Measurements from ENCODE around the gene MC4R.
"Not testable (repeated sequence)": the region's sequence is repeated elsewhere in the genome, so short reads cannot be mapped to it uniquely, and the experiment has no call there.

MC4R gene

DNA sequence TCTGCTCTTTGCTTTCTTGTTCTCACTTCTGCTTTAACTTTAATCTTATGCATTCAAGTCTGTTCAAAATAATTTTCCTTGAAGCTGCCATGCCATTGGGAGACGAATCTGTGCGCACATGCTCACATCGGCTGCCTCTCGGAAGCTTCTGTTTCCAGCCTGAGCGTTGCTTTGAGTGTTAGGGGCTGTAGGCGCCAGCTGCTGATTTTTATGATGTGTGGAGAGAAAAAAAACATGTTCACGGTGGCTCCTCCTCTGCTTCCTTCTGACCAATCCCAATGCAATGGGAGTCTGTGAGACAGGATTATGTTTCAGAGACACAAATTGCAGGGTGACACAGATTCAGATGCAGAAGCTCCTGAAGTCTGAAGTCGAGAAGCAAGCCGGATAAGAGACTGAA is at the start of gene MC4R:
Gene MC4R (minus strand): TSS at position 180 of the 400 bp plus-strand sequence. CDS start 426 bp downstream, outside the sequence.
- DNase-seq (ENCODE audit: low spot score) (peak; percentile 66), FAIRE-seq (no peak)

DNA sequence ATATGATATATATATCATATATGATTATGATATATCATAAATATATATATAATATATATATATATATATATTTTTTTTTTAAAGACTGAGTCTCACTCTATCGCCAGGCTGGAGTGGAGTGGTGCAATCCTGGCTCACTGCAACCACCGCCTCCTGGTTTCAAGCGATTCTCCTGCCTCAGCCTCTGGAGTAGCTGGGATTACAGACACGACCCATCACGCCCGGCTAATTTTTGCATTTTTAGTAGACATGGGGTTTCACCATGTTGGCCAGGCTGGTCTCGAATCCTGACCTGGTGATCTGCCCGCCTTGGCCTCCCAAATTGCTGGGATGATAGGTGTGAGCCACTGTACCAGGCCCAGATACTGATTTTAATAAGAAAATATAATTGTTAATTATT is 49.7 kb upstream of the MC4R start:
- not testable (repeated sequence) for DNase-seq (ENCODE audit: low spot score); FAIRE-seq

DNA sequence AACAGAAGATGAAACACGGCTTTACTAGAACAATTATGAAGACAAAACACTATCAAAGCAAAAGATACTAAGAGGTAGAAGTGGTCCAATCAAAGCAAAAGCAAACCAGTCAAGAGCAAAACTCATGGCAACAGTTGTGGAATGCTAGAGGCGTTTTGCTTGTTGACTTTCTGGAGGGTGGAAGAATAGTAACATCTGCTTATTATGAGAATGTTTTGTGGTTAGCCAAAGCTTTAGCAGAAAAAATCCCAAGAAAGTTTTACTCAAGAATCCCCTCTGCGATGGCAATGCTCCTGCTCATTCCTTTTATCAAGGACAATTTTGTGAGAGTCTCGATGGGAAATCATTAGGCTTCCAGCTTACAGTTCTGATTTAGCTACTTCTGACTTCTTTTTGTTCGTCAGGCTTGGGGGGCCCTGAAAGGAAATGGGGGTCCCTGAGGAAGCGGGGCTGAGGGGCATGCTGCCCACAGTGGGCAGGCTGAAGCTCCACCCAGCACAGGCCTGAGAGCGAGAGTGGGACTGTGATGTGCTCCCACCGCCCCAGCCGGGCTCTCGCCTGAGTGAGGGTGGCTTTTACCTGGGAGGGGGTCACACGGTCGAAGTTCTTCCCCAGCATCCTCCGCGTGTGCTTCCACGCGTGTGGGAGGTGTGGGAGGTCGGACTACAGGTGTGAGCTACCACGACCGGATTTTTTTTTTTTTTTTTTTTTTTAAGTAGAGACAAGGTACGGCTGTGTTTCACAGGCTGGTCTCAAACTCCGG is 49.0 kb upstream of the MC4R start:
- DNase-seq (ENCODE audit: low spot score) (no peak), FAIRE-seq (no peak)

DNA sequence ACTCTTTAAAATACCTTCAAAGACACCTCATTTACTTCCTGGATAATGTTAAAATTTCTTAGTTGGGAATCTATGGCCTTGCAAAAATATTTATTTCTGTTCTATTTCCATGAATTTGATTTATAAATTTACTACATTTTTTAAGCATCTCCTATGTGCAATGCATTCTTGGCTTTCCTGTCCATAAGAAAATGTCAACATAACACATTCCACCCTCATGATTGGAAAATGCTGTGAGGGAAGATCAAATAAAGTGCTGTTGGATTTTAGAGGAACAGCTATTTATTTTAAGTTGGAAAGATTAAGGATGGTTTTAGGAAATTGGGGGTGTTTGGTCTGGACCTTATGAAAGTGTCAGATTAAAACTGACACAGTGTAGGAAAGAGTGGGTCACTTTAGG is 45.4 kb upstream of the MC4R start:
- FAIRE-seq, result no peak
- DNase-seq (ENCODE audit: low spot score), result no peak

DNA sequence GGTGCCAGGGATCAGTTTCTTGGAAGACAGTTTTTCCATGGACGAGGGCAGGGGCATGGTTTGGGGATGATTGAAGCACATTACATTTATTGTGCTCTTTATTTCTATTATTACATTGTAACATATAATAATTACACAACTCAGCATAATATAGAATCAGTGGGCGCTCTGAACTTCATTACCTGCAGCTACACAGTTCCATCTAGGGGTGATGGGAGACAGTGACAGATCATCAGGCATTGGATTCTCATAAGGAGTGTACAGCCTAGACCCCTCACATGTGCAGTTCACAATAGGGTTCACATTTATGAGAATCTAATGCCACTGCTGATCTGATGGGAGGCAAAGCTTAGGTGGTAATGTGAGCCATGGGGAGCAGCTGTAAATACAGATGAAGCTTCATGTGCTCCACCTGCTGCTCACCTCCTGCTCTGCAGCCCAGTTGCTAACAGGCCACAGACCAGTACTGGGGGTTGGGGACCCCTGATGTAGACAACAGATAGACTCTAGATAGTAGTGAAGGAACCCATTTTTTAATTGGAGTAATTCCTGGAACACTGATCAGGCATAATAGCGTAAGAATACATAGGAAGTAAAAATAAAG is 41.5 kb upstream of the MC4R start:
- FAIRE-seq, result no peak

DNA sequence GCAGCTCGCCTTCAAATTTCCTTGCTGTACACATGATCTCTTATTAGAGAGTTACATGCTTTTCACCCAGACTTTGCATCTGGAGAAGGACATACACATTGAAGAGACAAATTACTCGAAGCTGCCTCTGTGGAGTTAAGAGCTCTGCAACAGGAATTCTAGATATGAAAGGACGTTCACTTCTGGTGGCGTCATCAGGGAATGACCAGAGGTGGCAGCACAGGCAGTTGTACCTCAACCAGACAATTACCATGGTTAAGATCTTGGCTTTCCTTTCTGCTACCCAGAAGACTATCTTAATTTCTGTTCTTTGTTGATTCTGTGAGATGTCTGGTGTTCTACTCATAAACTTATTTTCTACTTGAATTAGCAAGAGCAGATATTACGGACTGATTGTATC is 39.1 kb upstream of the MC4R start:
- FAIRE-seq (no peak), DNase-seq (ENCODE audit: low spot score) (peak; percentile 7)

More for the DNA sequence above, 41.5 kb upstream of the MC4R start:
- no peak for DNase-seq (ENCODE audit: low spot score)

DNA sequence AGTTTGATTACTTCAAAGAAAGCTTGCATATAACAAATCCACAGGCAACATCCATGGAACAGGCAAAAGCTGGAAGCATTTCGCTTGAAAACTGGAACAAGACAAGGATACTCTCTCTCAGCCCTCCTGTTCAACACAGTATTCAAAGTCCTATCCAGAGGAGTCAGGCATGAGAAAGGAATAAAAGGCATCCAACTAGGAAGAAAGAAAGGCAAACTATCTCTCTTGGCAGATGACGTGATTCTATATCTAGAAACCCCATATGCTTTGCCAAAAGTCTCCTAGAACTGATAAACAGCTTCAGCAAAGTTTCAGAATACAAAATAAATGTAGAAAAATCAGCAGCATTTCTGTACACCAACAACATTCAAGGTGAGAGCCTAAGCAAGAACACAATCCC is 34.1 kb upstream of the MC4R start:
- DNase-seq (ENCODE audit: low spot score), result no peak
- no peak for FAIRE-seq

DNA sequence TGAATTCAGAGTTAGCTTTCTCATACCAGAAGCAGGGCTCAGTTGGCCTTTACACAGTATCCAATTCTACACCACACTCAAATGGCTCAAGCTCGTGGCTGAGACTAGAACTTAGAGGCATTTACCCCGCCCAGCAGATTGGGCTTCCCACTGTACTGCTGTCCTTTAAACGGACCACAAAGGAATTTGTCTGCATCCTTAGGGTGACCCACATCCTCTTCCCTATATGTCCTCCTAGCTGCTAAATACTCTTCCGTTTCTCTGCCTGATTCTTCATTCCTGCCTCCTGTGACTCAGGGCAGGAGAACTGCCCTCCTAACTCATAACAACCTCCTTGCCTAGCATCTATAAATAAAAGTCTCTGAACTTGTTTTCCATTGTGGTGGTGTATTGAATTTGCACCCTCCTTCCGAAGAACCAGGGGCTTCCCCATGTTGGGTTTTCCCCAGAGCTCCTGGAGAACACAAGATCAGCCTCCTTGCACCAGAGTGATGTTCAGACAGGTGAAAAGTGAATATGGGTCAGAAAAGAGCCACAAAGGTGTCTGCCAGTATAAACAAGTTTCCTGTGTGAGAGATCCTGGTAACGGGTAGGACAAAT is 32.0 kb upstream of the MC4R start:
- FAIRE-seq, result no peak

DNA sequence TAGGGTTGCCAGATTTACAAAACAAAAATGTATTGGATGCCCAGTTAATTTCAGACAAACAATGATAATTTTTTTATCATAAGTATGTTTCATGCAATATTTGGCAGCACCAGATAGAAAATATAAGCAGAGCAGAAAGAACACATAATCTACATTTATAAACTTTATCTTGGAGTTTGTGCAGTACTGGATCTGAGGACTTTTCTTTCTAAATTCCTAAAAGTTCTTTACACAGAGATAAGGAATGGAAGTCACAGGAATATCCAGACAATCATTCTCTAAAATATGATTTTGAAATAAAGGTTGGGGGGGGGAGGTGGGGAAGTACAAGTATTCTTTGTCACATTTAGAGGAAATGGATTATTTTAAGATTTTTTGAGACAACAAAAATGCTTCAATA is 28.8 kb upstream of the MC4R start:
- no peak for FAIRE-seq
- DNase-seq (ENCODE audit: low spot score), result no peak

More for the DNA sequence above, 32.0 kb upstream of the MC4R start:
- no peak for DNase-seq (ENCODE audit: low spot score)

DNA sequence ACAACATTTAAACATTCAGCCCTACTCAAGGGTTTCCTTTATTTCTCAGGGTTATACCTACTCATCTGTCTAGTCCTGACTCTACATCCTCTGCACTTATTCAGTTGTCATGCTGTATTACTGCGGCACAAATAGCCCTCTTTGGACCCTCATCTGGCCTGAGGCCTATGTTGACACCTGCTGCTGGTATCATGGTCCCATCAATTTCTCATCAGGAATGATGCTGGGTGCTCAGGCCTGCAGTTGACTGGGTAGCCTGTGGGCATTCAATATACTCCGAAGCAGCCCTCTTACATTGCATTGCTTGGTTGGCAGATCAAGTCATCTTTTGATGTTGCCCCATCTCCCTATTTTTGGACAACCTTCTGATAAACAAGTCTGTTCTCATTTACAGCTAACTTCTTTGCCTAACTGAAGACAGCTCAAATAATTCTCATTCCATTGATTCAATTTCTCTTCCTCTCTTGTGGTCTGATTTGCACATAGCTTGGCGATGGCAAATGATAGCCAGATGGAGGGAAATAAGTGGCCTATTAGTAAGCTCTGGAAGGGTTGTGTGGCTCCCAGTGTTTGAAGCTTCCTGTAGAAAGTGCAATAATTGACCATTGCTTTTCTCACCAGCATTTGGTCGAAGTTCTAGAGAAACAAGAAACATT is 19.1 kb upstream of the MC4R start:
- DNase-seq (ENCODE audit: low spot score), result no peak
- no peak for FAIRE-seq

DNA sequence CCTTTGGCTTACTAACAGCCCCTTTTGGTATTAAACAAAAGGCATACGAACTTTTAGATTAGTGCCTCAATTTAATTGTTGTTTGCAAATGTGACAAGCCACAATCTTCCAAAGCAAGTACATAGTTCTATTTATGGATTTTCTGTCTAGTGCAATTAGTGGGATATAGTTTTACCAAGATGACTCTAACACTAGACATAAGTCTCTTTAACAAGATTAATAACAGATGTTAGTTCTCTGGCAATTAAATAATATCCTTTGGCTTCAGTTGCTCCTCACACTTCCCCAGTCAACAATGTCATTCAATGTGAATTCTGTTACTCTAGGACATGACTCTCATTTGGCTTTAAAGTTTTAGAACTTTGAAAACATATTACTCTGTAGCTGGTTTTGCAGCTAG is 16.7 kb upstream of the MC4R start:
- no peak for FAIRE-seq
- no peak for DNase-seq (ENCODE audit: low spot score)

DNA sequence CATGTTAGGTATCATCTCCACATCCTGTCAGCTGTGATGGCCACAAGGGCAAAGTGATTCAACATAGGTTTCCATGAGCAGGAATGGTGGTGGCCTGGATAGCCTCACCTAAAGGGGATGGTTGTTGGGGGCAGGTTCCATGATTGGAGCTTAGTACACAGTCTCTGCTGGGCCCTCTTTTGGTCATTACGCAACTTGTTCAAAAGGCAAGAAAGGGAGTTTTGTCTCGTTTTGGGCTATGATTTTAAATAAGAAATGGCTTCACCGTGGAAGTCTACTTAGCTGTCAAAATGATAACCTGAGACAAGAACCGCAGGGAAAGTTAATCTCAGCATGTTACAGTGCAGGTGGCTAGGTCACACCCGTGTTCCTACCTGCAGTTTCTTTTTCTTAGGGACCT is 13.1 kb upstream of the MC4R start:
- DNase-seq (ENCODE audit: low spot score), result no peak

DNA sequence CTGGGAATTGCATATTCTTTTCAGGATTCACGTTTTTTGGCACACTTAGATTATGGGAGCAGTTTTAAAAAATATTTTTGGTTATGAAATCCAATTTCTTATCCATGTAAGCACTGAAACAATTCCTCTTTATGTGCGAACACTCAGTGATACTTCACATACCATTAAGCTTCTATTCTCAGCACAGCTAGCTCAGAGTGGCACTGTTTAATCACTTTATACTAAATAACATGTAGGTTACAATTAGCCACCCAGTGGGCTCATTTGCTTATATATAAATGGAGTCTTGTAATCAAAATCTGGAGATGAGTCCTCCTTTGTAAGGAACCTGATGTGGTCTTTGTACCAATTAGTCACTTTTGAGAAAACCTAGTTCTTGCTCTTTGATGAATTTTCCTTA is 11.3 kb upstream of the MC4R start:
- DNase-seq (ENCODE audit: low spot score), result no peak
- FAIRE-seq, result no peak

More for the DNA sequence above, 13.1 kb upstream of the MC4R start:
- FAIRE-seq, result no peak

DNA sequence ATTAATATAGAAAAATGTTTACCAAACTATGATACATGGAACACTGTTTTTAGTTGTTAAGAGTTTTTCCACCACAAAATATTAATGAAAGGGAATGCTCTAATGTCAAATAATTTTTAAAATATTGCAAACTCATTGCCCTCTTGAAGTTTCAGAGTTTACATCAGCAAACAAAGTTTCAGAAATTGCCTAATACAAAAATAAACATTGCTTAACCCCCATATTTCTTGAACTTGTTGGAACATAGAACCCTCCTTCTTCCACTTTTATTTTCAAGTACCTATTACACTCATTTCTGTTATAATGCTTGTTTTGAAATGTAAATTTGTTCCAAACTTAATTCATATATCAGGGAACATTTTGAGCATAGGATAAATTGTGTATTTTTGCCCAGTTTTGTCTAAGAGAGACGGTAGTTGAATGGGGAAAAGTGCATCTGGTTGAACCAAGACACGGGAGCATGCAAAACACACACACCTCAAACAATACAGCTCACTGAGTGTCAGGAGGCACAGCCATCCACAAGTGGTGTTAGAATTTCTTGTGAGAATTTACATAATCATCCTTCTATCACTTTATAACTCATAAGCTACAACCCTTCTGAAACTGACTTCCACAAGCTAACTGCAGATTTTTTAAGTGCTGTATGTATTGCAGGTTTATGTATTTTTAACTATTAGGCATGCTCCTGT is 5.3 kb upstream of the MC4R start:
- DNase-seq (ENCODE audit: low spot score) (no peak), FAIRE-seq (no peak)

DNA sequence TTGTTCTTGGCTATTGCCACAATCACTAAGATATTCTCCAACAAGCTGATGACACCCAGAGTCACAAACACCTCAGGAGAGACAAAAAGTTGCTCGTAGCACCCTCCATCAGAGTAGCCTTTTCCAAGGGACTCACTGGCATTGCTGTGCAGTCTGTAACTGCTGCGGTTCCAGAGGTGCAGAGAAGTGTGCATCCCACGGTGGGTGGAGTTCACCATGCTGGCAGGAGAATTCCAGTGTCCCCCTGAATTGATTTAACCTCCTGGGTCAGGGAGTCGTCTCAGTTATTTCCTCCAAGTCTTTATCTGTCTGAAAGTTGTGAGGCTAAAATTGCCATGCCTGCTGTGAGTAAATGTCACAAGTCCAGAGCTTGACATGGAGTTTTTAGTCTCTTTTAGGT is 443 bp downstream of the MC4R start:
- DNase-seq (ENCODE audit: low spot score) (no peak), FAIRE-seq (no peak)

DNA sequence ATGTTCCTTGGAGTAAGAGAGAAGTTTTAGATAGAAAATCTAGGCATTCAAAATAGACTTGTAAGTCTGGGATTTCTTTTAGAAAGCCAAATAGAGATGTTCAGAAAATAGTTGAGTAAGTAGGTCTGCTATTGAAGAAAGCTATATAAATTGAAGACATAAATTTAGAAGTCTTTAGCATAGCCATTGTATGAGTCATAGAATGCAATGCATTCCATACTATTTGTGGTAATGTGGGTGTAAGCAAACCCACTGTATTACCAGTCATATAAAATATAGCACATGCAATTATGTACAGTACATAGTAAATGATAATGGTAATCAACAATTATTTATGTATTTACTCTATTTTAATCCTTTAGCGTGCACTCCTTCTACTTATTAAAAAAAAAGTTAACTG is 14.1 kb downstream of the MC4R start:
- FAIRE-seq (no peak), DNase-seq (ENCODE audit: low spot score) (no peak)

DNA sequence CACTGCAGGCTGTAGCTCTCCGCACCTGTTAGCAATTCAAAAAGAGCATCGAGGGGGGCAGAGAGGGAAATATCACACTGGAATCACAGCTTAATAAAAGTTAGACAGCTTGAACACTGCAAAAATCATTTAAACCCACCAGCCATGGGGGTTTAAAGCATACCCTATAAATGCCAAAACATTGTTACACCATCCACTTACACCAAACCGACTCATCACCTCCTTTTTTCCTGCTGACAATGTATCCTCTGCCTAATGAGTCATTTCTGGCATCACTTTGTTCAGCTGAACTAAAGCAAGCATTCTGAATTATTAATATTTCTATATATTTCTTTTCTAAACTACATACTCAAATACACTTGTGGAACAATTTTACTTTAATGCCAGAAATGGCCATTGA is 21.6 kb downstream of the MC4R start:
- DNase-seq (ENCODE audit: low spot score) (no peak), FAIRE-seq (no peak)

DNA sequence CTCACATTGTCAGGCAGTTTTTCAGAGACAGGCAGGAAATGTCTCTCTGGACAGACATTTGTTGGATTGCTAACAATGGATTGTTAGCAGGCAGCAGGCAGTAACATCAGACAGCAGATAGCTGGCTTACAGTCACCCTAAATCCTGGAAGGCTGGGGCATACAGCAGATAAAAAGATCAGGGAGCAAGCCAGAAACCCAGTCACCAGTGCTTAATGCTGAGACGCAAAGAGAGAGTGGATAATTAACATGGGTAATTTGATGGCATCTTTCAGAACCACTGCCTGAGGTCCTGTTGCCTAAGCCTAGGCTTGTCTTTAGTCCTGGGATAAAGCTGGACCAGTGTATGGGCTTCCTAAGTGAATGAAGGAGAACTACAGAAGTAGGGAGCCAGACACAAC is 22.4 kb downstream of the MC4R start:
- no peak for DNase-seq (ENCODE audit: low spot score)
- FAIRE-seq, result no peak

DNA sequence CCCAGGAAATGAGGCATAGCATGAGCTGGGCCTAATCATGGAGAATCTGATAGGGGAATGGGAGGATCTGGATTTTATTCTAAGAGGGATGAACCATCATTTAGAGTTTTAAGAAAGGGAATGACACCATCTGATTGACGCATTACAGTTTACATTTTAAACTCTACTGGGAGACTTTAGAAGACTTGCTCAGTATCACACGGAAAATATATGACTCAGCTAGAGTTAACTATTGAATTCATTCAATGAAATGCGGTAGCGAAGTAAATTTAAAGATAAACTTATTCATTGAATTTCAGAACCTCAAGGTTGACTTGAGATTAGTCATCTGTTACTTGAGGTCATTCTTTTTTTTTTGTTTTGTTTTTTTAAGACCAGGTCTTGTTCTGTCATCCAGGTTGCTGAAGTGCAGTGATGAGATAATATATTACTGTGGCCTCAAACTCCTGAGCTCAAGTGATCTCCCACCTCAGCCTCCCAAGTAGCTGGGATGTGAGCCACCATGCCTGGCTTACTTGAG is 25.0 kb downstream of the MC4R start:
- DNase-seq (ENCODE audit: low spot score), result no peak
- no peak for FAIRE-seq

DNA sequence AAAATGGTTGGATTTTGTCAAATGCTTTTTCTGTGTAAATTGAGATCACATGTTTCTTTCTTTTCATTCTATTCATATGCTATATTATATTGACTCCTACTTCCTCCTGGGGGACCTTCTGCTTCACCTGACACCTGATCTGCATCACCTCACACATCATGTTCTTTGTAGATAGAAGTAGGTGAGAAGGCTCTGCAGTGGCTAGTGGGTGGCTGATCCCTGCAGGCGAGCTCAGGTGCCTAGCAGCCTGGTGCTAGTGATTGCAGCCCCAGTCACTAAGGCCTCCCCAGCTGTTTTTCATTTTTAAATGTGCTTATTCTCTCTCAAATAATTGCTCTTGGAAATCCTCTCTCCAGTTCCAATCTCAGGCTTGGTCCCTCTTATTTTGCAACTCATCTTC is 33.6 kb downstream of the MC4R start:
- DNase-seq (ENCODE audit: low spot score) (no peak), FAIRE-seq (no peak)

DNA sequence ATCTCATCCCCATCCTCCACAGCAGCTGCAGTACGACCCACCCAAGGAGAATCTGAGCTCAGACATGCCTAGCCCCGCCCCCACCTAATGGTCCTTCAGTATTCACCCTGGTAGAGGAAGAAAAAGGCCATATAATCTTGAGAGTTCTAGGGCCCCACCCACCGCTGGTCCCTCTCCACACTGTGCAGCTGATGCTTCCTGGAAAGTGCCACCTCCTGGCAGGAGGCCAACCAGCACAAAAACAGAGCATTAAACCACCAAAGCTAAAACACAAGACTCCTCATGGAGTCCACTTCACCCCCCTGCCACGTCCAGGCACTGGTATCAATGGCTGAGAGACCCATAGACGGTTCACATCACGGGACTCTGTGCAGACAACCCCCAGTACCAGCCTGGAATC is 40.7 kb downstream of the MC4R start:
- FAIRE-seq, result no peak

More for the DNA sequence above, 40.7 kb downstream of the MC4R start:
- DNase-seq (ENCODE audit: low spot score), result no peak
